Activated CD4-positive, alpha-beta T cell treated with anti-CD3 and anti-CD28 coated beads, Interleukin-2, amount 10 ng/mL, durations not matched to agents 7 days and 5 days (primary cell): ENCODE results near the gene WDR77. TPM values are rescaled to one million over a fixed set of nuclear protein-coding genes. Genes with fewer than 3 reads are reported as not detected.

Source experiments
- CTCF ChIA-PET: fragments of 350-600 bp; sonication (Branson Sonifier 250); formaldehyde crosslinking; loops from one replicate; lab custom pipeline; 2021; ENCODE audit warnings: antibody characterized with exemption; lab: Charles Lee
- POLR2A ChIA-PET: fragments of 350-600 bp; sonication (Branson Sonifier 250); formaldehyde crosslinking; loops from one replicate; lab custom pipeline; 2021; ENCODE audit warnings: antibody characterized with exemption; lab: Charles Lee
- DNase-seq: peaks from one replicate; pipeline ENCODE4 v3.0.0-alpha.2; 2020
- H3K27ac Mint-ChIP-seq: one replicate; pipeline ENCODE4 v1.8.0; 2021; ENCODE audit warnings: mild to moderate bottlenecking, moderate library complexity, mixed read lengths
- H3K27me3 Mint-ChIP-seq: one replicate; pipeline ENCODE4 v1.8.0; 2021; ENCODE audit warnings: mixed read lengths
- H3K36me3 Mint-ChIP-seq: one replicate; pipeline ENCODE4 v1.8.0; 2021; ENCODE audit warnings: low read depth, mixed read lengths
- H3K4me1 Mint-ChIP-seq: one replicate; pipeline ENCODE4 v1.8.0; 2021; ENCODE audit warnings: mixed read lengths
- H3K4me3 Mint-ChIP-seq: one replicate; pipeline ENCODE4 v1.8.0; 2021; ENCODE audit warnings: mild to moderate bottlenecking, moderate library complexity, mixed read lengths
- H3K9me3 Mint-ChIP-seq: one replicate; pipeline ENCODE4 v1.8.0; 2021; ENCODE audit warnings: mixed read lengths
- total RNA-seq, 2 experiments: library from RNA; stranded (reverse); gene quantifications; one replicate each; pipeline ENCODE4 v1.2.3, GENCODE V29; 2021

Gene WDR77
- total RNA-seq = 10 to 100 TPM; 46.1 to 48.6 TPM

DNA sequence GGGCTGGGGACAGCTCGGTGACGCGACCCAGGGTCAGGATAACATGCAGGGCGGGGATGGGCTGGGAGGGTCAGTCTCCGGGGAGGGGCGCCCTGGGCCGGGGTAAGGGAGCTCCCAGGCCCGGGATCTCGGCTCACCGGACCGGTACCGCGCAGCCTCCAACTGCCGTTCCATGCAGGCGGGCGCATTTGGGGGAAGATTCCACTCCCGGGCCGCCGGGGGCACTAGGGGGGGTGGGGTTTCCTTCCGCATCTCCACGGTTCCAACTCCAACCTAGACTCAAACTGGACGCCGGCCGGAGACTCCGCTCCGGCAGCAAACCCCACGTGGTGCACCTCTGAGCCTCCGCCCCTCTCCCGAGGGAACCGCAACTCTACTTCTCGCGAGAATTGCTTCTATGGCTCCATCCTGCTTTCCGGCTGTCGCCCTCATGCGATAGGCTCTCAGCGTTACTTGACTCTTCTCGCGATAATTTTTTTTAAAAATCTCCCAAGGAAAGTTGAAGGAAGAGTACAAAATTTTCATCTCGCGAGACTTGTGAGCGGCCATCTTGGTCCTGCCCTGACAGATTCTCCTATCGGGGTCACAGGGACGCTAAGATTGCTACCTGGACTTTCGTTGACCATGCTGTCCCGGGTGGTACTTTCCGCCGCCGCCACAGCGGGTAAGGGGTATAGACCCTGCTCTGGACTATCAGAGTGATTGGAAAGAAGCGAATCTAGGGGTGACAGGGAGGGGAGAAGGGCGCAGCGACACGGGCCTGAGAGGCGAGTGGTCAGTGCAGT lies at the start of gene WDR77, which contains the start of gene ATP5PB:
TSS of gene WDR77 (minus strand) at position 339 of the 785 bp plus-strand sequence. CDS start at position 252, 87 bp downstream.
TSS of gene ATP5PB (plus strand) at position 547 of the 785 bp plus-strand sequence. CDS start at position 625, 78 bp downstream.
- peak within 1 kb of the TSS; percentile 100 for H3K4me3 Mint-ChIP-seq
- H3K36me3 Mint-ChIP-seq = peaks cover 73% of the 10 kb centered on the region
- no peaks in the 10 kb centered on the region for H3K9me3 Mint-ChIP-seq
- peaks cover 70% of the 10 kb centered on the region for H3K4me1 Mint-ChIP-seq
- peak within 1 kb of the TSS; percentile 97 for H3K27ac Mint-ChIP-seq
- POLR2A ChIA-PET = interaction anchor here (0.6 kb wide), 1 partner anchor 1111 kb away, joined by 3 read pairs; no protein-coding TSS in a partner anchor
- CTCF ChIA-PET = interaction anchor here (0.6 to 1.9 kb wide), 7 partner anchors 14 to 307 kb away, joined by 3 to 6 read pairs (median 5); no protein-coding TSS in a partner anchor
- H3K27me3 Mint-ChIP-seq = no peaks in the 10 kb centered on the region
- peak; percentile 94 for DNase-seq

DNA sequence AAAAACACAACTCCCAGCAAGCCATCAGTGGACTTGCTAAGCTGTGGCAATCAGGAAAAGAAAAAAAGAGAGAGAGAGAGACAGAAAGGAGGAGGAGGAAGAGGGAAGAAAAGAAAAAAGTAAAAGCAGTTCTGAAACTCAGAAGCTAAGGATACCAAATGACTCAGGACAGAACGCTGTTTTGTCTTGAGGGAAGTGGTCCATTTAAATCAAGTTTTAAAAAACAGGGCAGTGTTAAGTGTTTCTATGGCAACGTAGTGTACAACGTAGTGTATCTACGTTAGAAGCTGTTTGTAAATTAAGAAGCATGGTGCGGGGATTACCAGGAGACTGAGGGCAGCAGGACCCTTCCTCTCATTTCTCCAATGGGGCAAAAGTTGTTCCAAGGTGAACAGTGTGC lies 48.5 kb upstream of the WDR77 start:
- no peaks in the 10 kb centered on the region for H3K27me3 Mint-ChIP-seq
- H3K4me1 Mint-ChIP-seq = peaks cover 29% of the 10 kb centered on the region
- no peak overlapping the region for H3K27ac Mint-ChIP-seq
- no peak overlapping the region for H3K4me3 Mint-ChIP-seq
- peaks cover 24% of the 10 kb centered on the region for H3K36me3 Mint-ChIP-seq
- ChIA-PET POLR2A (no interaction called here), CTCF (interaction anchor here (0.5 to 7.8 kb wide), 8 partner anchors 10 to 242 kb away, joined by 3 to 72 read pairs (median 4); partner anchors contain the start of gene INKA2)
- DNase-seq = no peak
- H3K9me3 Mint-ChIP-seq = peaks cover 38% of the 10 kb centered on the region

DNA sequence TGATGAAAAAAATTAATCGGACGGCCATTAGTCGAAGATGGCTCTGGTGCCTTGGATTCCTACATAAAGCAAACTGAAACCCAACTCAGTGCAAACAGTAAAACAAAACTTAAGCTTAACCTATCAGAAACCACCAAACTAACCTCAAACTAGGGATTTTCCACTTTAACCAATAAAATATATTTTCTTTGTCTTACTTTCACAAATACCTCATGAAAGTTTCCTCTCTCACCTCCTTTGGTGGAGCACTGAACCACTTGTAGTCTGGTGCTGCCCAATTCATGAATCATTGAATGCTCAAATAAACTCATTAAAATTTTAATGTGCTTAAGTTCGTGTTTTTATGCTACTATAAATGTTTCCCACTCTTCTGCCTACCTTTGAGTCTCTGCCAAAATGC lies 47.3 kb upstream of the WDR77 start:
- Mint-ChIP-seq H3K9me3 (peaks cover 38% of the 10 kb centered on the region), H3K27ac (no peak overlapping the region), H3K27me3 (no peaks in the 10 kb centered on the region), H3K4me3 (no peak overlapping the region), H3K36me3 (peaks cover 24% of the 10 kb centered on the region), H3K4me1 (peaks cover 27% of the 10 kb centered on the region)
- no peak for DNase-seq
- POLR2A ChIA-PET = no interaction called here
- CTCF ChIA-PET = interaction anchor here (1.1 to 7.8 kb wide), 8 partner anchors 8 to 24 kb away, joined by 3 to 72 read pairs (median 5); no protein-coding TSS in a partner anchor

DNA sequence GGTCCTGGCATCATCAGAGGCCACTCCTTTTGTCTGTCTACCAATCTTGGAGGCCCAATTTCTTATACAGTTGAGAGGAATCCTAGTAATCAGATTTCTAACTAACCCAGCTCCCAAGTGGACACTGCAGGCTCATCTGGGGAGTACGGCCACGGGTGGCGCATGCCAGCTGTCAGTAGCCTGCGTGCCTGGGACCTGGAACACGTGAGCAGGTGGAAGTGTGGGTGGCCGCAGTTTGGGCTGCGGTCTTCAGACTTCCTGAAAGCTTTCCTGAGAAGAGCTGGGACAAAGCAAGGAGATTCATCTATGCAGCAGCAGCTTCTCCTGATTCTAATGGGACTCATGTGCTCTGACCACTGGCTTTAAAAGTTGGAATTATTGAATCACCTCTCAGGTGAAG lies 42.0 kb upstream of the WDR77 start:
- peaks cover 2% of the 10 kb centered on the region for H3K27me3 Mint-ChIP-seq
- H3K36me3 Mint-ChIP-seq = peaks cover 5% of the 10 kb centered on the region
- POLR2A ChIA-PET = no interaction called here
- H3K4me3 Mint-ChIP-seq = no peak overlapping the region
- peaks cover 3% of the 10 kb centered on the region for H3K4me1 Mint-ChIP-seq
- DNase-seq = no peak
- peaks cover 21% of the 10 kb centered on the region for H3K9me3 Mint-ChIP-seq
- H3K27ac Mint-ChIP-seq = no peak overlapping the region
- CTCF ChIA-PET = interaction anchor here (1.3 to 2.3 kb wide), 3 partner anchors 14 to 256 kb away, joined by 3 to 9 read pairs (median 3); no protein-coding TSS in a partner anchor

DNA sequence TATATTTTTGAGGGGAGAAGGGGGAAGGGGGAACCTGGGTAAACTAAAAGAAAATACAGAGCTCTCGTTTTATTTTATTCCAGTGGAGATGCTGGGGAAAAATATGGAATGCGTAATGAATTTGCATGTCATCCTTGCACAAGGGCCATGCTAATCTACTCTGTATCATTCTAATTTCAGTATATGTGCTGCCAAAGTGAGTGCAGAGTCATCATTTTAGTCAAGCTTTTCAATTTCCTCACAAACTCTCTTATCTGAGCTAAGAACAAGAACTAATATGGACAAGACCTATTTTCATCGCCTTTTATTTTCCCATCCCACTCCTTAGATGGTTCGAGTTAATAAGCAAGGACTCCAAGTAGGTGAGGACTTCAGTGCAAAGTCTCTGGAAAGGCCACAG lies 41.2 kb upstream of the WDR77 start:
- Mint-ChIP-seq H3K4me1 (no peaks in the 10 kb centered on the region), H3K27ac (no peak overlapping the region), H3K4me3 (no peak overlapping the region), H3K36me3 (no peaks in the 10 kb centered on the region), H3K27me3 (peaks cover 2% of the 10 kb centered on the region), H3K9me3 (peaks cover 16% of the 10 kb centered on the region)
- DNase-seq = no peak
- ChIA-PET POLR2A (no interaction called here), CTCF (interaction anchor here (0.6 to 2.3 kb wide), 6 partner anchors 8 to 277 kb away, joined by 3 to 9 read pairs (median 3); no protein-coding TSS in a partner anchor)

DNA sequence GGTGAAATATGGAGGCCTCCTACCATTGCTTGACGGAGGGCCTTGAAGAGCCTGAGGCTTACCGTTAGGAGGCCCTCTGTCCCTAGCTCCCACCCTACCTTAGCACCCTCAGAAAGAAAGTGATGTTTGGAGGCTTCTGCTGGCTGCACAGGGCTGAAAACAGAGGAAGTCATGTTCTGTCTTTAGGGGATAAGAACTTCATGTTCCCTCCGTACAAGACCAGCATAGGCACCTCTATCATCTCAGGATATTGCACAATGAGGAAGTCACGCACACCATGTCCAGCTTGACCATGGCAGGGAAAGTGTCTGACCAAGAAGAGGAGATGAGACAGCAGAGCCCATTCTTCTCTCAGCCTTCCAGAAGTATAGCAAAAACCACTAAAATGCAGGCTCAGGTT lies 40.5 kb upstream of the WDR77 start:
- ChIA-PET POLR2A (no interaction called here), CTCF (interaction anchor here (1.0 to 2.3 kb wide), 5 partner anchors 9 to 278 kb away, joined by 3 to 9 read pairs (median 3); no protein-coding TSS in a partner anchor)
- Mint-ChIP-seq H3K4me3 (no peak overlapping the region), H3K27ac (no peak overlapping the region), H3K9me3 (peaks cover 10% of the 10 kb centered on the region), H3K4me1 (no peaks in the 10 kb centered on the region), H3K36me3 (no peaks in the 10 kb centered on the region), H3K27me3 (peaks cover 2% of the 10 kb centered on the region)
- no peak for DNase-seq

DNA sequence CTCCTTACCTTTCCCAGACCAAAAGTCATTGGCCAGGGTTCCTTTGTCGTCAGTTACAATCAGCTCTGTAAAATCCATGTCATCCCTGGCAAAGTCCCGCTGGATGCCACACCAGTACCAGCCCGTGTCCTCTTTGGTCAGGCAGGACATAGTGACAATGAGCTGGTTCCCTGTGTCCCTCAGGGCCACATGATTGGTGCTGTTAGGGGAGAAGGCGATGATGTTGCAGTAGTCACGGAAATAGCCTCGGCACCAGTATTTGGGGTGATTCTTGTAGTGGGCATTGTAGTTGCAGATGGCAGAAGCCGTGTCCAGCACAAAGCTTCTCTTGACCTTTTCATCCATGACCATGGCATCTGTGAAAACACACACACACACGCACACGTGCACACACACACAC lies 39.6 kb upstream of the WDR77 start:
- no peak for DNase-seq
- Mint-ChIP-seq H3K36me3 (no peaks in the 10 kb centered on the region), H3K27ac (no peak overlapping the region), H3K4me3 (no peak overlapping the region), H3K4me1 (no peaks in the 10 kb centered on the region), H3K27me3 (peaks cover 2% of the 10 kb centered on the region), H3K9me3 (peaks cover 3% of the 10 kb centered on the region)
- ChIA-PET POLR2A (no interaction called here), CTCF (interaction anchor here (0.5 to 1.8 kb wide), 4 partner anchors 8 to 617 kb away, joined by 3 to 7 read pairs (median 3); no protein-coding TSS in a partner anchor)

DNA sequence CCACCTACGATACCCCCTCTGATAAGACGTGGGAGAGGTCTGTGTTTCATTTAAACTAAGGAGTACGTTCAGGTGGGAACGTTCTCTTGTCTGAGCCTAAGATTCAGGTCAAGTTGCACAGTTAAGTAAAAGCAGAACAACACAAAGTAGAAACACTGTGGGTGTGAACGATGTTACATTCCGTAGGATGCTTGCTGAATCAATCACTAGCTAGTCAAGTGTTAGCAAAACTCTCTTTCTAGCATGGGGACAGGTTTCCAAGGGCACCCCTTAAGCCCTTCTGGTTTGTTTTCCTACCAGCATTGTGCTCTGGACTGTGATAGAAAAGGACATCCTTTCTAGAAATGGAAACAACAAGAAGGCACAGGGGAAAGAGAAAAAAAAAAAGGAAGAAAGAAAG lies 38.1 kb upstream of the WDR77 start:
- CTCF ChIA-PET = interaction anchor here (1.0 to 1.8 kb wide), 2 partner anchors 9 to 21 kb away, joined by 4 to 7 read pairs; no protein-coding TSS in a partner anchor
- peaks cover 6% of the 10 kb centered on the region for H3K4me1 Mint-ChIP-seq
- DNase-seq = no peak
- H3K27me3 Mint-ChIP-seq = peaks cover 2% of the 10 kb centered on the region
- no peak overlapping the region for H3K4me3 Mint-ChIP-seq
- no peaks in the 10 kb centered on the region for H3K9me3 Mint-ChIP-seq
- H3K36me3 Mint-ChIP-seq = no peaks in the 10 kb centered on the region
- H3K27ac Mint-ChIP-seq = no peak overlapping the region
- POLR2A ChIA-PET = no interaction called here

DNA sequence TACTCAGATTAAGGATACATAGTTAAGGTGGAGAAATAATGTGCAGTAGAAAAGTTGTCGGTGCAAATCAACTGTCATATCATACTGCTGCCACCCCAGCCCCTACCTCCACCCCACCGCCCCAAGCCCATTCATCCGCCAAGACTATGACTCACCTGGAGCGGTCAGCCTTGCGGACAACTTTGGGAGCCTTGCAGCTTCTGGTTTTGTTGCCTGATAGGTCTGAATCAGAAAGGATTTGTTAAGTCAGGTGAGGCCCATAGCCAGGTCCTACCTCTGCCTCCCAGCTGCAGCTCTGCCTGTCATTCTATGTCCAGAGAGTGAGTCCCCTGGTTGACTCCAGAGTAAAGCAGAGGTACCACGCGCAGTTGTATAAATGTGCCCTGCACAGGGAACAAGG lies 37.4 kb upstream of the WDR77 start:
- POLR2A ChIA-PET = no interaction called here
- no peak overlapping the region for H3K27ac Mint-ChIP-seq

DNA sequence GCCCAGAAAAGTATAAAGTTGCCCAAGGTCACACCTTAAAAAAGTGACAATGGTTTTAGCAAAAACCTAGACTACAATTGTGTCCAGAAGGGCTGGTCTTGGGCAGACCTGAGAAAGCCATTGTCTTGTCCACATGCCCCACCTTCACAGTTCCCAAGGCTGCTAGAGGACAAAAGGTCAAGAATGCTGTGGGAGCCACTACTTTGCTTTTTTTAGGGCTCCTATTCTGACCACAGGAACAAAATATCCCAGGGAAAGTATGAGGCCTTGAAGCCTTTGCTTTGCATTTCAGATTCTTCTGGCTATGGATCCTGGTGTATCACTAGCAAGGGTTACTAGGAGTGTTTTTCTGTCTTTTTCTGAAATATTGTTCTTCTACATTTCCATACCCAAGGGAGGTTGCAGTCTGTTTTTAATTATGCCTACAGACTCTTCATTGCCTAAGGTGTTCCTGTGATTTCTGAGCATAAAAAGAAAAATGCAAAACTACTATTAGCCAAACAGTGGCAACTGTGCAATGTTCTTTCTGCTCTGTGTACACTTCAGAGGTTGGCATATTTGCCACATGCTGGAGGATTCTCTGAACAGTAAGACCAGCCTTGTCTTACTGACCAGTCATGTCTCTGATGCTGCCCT lies 35.5 kb upstream of the WDR77 start:
- peaks cover 20% of the 10 kb centered on the region for H3K4me1 Mint-ChIP-seq
- CTCF ChIA-PET = interaction anchor here (0.6 to 1.9 kb wide), 5 partner anchors 8 to 1488 kb away, joined by 3 to 11 read pairs (median 4); no protein-coding TSS in a partner anchor
- H3K4me3 Mint-ChIP-seq = no peak overlapping the region
- POLR2A ChIA-PET = no interaction called here
- H3K9me3 Mint-ChIP-seq = no peaks in the 10 kb centered on the region
- peaks cover 2% of the 10 kb centered on the region for H3K27me3 Mint-ChIP-seq
- no peak overlapping the region for H3K27ac Mint-ChIP-seq
- no peaks in the 10 kb centered on the region for H3K36me3 Mint-ChIP-seq
- DNase-seq = no peak

More for the DNA sequence above, 37.4 kb upstream of the WDR77 start:
- H3K36me3 Mint-ChIP-seq = no peaks in the 10 kb centered on the region
- H3K9me3 Mint-ChIP-seq = no peaks in the 10 kb centered on the region
- no peak for DNase-seq
- CTCF ChIA-PET = interaction anchor here (1.9 kb wide), 1 partner anchor 22 kb away, joined by 11 read pairs; no protein-coding TSS in a partner anchor
- H3K27me3 Mint-ChIP-seq = peaks cover 2% of the 10 kb centered on the region
- H3K4me3 Mint-ChIP-seq = no peak overlapping the region
- H3K4me1 Mint-ChIP-seq = peaks cover 13% of the 10 kb centered on the region

DNA sequence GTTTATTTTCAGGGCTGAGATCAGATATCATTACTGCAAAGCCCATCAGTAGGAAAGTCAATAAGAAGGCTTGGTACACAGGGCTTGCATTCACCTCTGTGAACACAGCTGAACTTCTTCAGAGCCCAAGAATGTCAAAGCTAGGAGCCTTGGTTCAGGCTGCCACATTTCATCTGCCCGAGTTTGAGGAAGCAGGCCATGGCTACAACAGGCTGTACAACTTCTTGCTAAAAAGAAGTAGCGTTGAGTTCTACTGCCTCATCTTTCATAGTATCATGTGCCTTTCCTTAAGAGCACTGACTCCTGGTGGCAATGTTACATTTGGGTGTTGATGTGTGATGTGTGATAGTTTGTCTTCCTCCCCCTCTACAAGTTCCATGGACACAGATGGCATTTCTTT lies 34.8 kb upstream of the WDR77 start:
- POLR2A ChIA-PET = no interaction called here
- Mint-ChIP-seq H3K27me3 (peaks cover 2% of the 10 kb centered on the region), H3K4me1 (peaks cover 20% of the 10 kb centered on the region), H3K36me3 (peaks cover under 1% of the 10 kb centered on the region), H3K27ac (no peak overlapping the region), H3K9me3 (no peaks in the 10 kb centered on the region), H3K4me3 (no peak overlapping the region)
- CTCF ChIA-PET = no interaction called here
- DNase-seq = no peak

DNA sequence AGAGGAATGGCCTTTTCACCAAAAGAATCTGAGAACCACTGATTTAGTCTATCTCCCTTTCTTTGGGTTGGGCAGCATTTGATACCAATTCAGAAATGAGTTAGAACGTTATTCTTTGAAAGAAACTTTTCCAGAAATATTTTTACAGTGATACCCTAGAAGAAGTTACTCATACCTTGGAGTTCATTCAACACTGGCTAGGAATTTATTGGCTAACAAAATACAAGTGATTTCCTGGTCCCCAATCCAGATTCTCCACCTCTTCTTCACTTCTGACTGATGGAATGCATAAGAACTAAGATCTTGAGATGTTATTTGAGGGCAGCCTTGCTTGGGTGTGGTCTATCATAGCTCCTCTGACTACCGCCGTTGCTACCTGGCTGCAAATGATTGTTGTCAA lies 34.1 kb upstream of the WDR77 start:
- Mint-ChIP-seq H3K4me3 (no peak overlapping the region), H3K36me3 (peaks cover 7% of the 10 kb centered on the region), H3K27ac (no peak overlapping the region), H3K9me3 (no peaks in the 10 kb centered on the region), H3K4me1 (peaks cover 27% of the 10 kb centered on the region), H3K27me3 (no peaks in the 10 kb centered on the region)
- ChIA-PET POLR2A (no interaction called here), CTCF (interaction anchor here (1.9 kb wide), 1 partner anchor 25 kb away, joined by 13 read pairs; no protein-coding TSS in a partner anchor)
- no peak for DNase-seq
